Endothelial cell of umbilical vein (primary cell): ENCODE results near the gene ZNRF1. TPM values are rescaled to one million over a fixed set of nuclear protein-coding genes. Genes with fewer than 3 reads are reported as not detected.

Source experiments
- BruUV-seq: library from RNA; stranded (reverse); fragments of 400-500 nt; replicated peaks from 2 replicates; lab custom pipeline; 2021; lab: Mats Ljungman, UMichigan
- CTCF ChIA-PET: fragments of 300-600, 350-600 bp; sonication (Branson Sonifier 250); formaldehyde crosslinking; loops from one replicate; lab custom pipeline; 2021; ENCODE audit warnings: antibody characterized with exemption, inconsistent platforms; lab: Charles Lee
- POLR2A ChIA-PET: fragments of 300-600, 350-600 bp; sonication (Branson Sonifier 250); formaldehyde crosslinking; loops from one replicate; lab custom pipeline; 2021; ENCODE audit warnings: antibody characterized with exemption, inconsistent platforms; lab: Charles Lee
- DNase-seq: peaks from one replicate; pipeline ENCODE4 v3.0.0-alpha.2; 2011; ENCODE audit warnings: low read depth, low spot score
- FAIRE-seq: peaks from 2 replicates; lab custom pipeline; 2011; peaks lifted over from hg19 to GRCh38; lab: Jason Lieb, UNC
- H2AFZ ChIP-seq: 2 replicates; pipeline ENCODE4 v1.6.0; 2012; ENCODE audit warnings: low read depth, low read length, control low read depth, inconsistent platforms
- H3K27ac ChIP-seq: 2 replicates; pipeline ENCODE4 v1.5.1; 2011; ENCODE audit warnings: low read depth, mild to moderate bottlenecking, control low read depth, low read length, moderate library complexity; ENCODE audit not compliant: insufficient read depth
- H3K27me3 ChIP-seq, 2 experiments: 2 replicates each; pipeline versions ENCODE4 v1.6.0 to v1.6.1; 2011; ENCODE audit warnings: low read length in 2 of 2, mixed read lengths in 1 of 2; ENCODE audit not compliant: control insufficient read depth in 2 of 2, insufficient read depth in 2 of 2
- H3K36me3 ChIP-seq, 2 experiments: 2 replicates in 1 of 2; 3 replicates in 1 of 2; pipeline ENCODE4 v1.5.1; 2011; ENCODE audit warnings: low read length in 2 of 2, mild to moderate bottlenecking in 1 of 2, moderate library complexity in 1 of 2; ENCODE audit not compliant: control insufficient read depth in 2 of 2, insufficient read depth in 2 of 2; ENCODE audit errors: extremely low read depth in 1 of 2
- H3K4me1 ChIP-seq: 3 replicates; pipeline ENCODE4 v1.5.1; 2011; ENCODE audit warnings: mild to moderate bottlenecking, low read length; ENCODE audit not compliant: control insufficient read depth, insufficient read depth; ENCODE audit errors: extremely low read depth
- H3K4me2 ChIP-seq: 2 replicates; pipeline ENCODE4 v1.6.1; 2011; ENCODE audit warnings: low read length, control low read depth, mixed read lengths; ENCODE audit not compliant: insufficient read depth
- H3K4me3 ChIP-seq, 3 experiments: fragments of 200-600 bp in 1 of 3; sonication (generic), shearing (Covaris generic) in 1 of 3; replicated peaks in 1 of 3; 2 replicates each; pipeline ENCODE4 v1.5.1; 2011 to 2016; ENCODE audit warnings: control low read depth in 3 of 3, low read length in 3 of 3, mild to moderate bottlenecking in 2 of 3, inconsistent platforms in 1 of 3, low read depth in 1 of 3, moderate library complexity in 1 of 3; ENCODE audit not compliant: insufficient read depth in 1 of 3
- H3K79me2 ChIP-seq: 2 replicates; pipeline ENCODE4 v1.6.0; 2012; ENCODE audit warnings: low read length, inconsistent platforms; ENCODE audit not compliant: control insufficient read depth, insufficient read depth
- H3K9ac ChIP-seq: replicated peaks from 2 replicates; pipeline ENCODE3; 2011; ENCODE audit warnings: low read length, control low read depth; ENCODE audit not compliant: insufficient read depth; ENCODE audit errors: extremely low read depth
- H3K9me1 ChIP-seq: replicated peaks from 3 replicates; pipeline ENCODE4 v1.6.0; 2011; ENCODE audit warnings: mild to moderate bottlenecking, low read length; ENCODE audit not compliant: control insufficient read depth, insufficient read depth; ENCODE audit errors: extremely low read depth
- H3K9me3 ChIP-seq: replicated peaks from 2 replicates; pipeline ENCODE4 v1.5.1; 2012; ENCODE audit warnings: low read length, inconsistent platforms; ENCODE audit not compliant: control insufficient read depth, insufficient read depth
- H4K20me1 ChIP-seq: replicated peaks from 2 replicates; pipeline ENCODE3; 2011; ENCODE audit warnings: mild to moderate bottlenecking, low read length; ENCODE audit not compliant: control insufficient read depth, insufficient read depth; ENCODE audit errors: extremely low read depth
- EZH2 ChIP-seq: IDR thresholded peaks from 2 replicates; pipeline ENCODE4 v1.6.1; 2012; ENCODE audit warnings: borderline replicate concordance, low read depth, mild to moderate bottlenecking, moderate library complexity, low read length, inconsistent platforms; ENCODE audit not compliant: severe bottlenecking
- FOS ChIP-seq: IDR thresholded peaks from 2 replicates; pipeline ENCODE4 v1.6.1; 2011; ENCODE audit warnings: mild to moderate bottlenecking, low read length, moderate library complexity, borderline replicate concordance; ENCODE audit not compliant: insufficient read depth
- GATA2 ChIP-seq: IDR thresholded peaks from 2 replicates; pipeline ENCODE4 v1.7.0; 2011; ENCODE audit warnings: low read depth, mild to moderate bottlenecking, moderate library complexity, mixed read lengths, low read length; ENCODE audit not compliant: insufficient read length, insufficient read depth
- JUN ChIP-seq: IDR thresholded peaks from 2 replicates; pipeline ENCODE4 v1.6.1; 2011; ENCODE audit warnings: borderline replicate concordance, low read depth; ENCODE audit not compliant: insufficient read length, insufficient read depth
- MYC ChIP-seq: IDR thresholded peaks from one replicate; pipeline ENCODE4 v1.6.1; 2011; ENCODE audit warnings: mild to moderate bottlenecking, low read depth, low read length
- POLR2A ChIP-seq: IDR thresholded peaks from 2 replicates; pipeline ENCODE4 v1.6.1; 2012; ENCODE audit warnings: low read depth, mild to moderate bottlenecking, control low read depth, low read length
- POLR2AphosphoS5 ChIP-seq: IDR thresholded peaks from 2 replicates; pipeline ENCODE4 v1.6.1; 2012; ENCODE audit warnings: low read depth, mild to moderate bottlenecking, control low read depth, low read length, moderate library complexity; ENCODE audit not compliant: insufficient read depth
- dilution Hi-C: fragments of 300-500 bp; cut with MboI; formaldehyde crosslinking; loops from one replicate; pipeline ENCODE4 v1.15.0; 2019; ENCODE audit warnings: low sequenced_read_pairs; ENCODE audit not compliant: extremely low pct_ligation_motif_present
- intact Hi-C: fragments of 100-400 bp; cut with micrococcal nuclease; formaldehyde crosslinking; loops from one replicate; pipeline ENCODE4 v1.10.0; 2022
- polyA plus RNA-seq, 4 experiments: library from polyadenylated mRNA; depleted of rRNA in 3 of 4; stranded (reverse) in 3 of 4; unstranded in 1 of 4; fragments of >200 nt; gene quantifications; 2 replicates each; pipeline versions ENCODE4 v1.2.1 to v1.2.3, GENCODE V29; 2011 to 2012; ENCODE audit warnings: missing spikeins in 1 of 4
- total RNA-seq: library from RNA; stranded (reverse); gene quantifications from 2 replicates; pipeline ENCODE4 v1.2.3, GENCODE V29; 2021
- TF ChIP-seq, protein P1 (sequence below), 2 donors: IDR thresholded peaks; 1 replicate in 1 of 2; 2 replicates in 1 of 2; pipeline ENCODE4 v1.5.1; 2011; ENCODE audit warnings: low read length in 2 of 2, mild to moderate bottlenecking in 2 of 2, moderate library complexity in 2 of 2, control low read depth in 1 of 2, inconsistent platforms in 1 of 2, low read depth in 1 of 2; ENCODE audit not compliant: insufficient read depth in 1 of 2; ENCODE audit errors: extremely low read depth in 1 of 2
- TF ChIP-seq, protein P2 (sequence below): IDR thresholded peaks from 2 replicates; pipeline ENCODE4 v1.6.1; 2011; ENCODE audit not compliant: insufficient read depth, insufficient read length

The ZNRF1 gene
- total and polyA plus RNA-seq, 2 donors (not counting 3 experiments of a cell fraction or from before 2014, with no cell fraction given): 23.7 to 34.9 TPM

DNA sequence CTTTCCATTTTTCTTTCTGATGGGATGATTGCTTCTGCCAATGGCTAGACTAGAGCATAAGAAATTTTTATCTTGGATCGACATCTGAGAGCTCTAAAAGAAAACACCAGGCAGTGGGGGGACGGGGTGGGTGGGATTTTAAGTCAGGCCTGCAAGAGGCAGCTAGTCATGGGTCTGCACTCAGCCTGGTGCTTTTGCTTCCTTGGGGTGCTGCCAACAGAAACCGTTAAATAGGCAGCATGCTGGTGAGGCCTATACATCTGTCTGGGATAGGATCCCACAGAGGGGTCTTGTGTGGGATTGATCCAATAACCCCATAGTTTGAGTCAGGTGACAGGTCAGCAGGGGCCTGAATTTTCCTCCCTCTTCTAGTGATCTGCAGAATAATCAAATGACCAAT lies 26.9 kb downstream of the ZNRF1 start:
- no TSS peak for BruUV-seq
- Histone ChIP-seq H3K79me2 (peaks cover 43% of the 10 kb centered on the region), H3K27ac (peak overlapping the region; percentile 68), H3K9ac (no peak overlapping the region), H3K4me2 (peak overlapping the region; percentile 10), H3K9me3 (peaks cover 4% of the 10 kb centered on the region), H3K27me3 (no peaks in the 10 kb centered on the region), H3K4me1 (peaks cover 33% of the 10 kb centered on the region), H3K36me3 (no peaks in the 10 kb centered on the region), H3K9me1 (no peaks in the 10 kb centered on the region), H2AFZ (no peak overlapping the region), H4K20me1 (no peaks in the 10 kb centered on the region), H3K4me3 (no peak overlapping the region)
- dilution Hi-C loops: no loop called here
- DNase-seq (no peak), FAIRE-seq (no peak)
- ChIA-PET CTCF (interaction anchor here (0.9 to 1.9 kb wide), 7 partner anchors 14 to 86 kb away, joined by 3 to 9 read pairs (median 4); partner anchors contain the start of gene ZNRF1), POLR2A (no interaction called here)
- no peak for TF ChIP-seq POLR2AphosphoS5
- TF ChIP-seq, protein P1, sequence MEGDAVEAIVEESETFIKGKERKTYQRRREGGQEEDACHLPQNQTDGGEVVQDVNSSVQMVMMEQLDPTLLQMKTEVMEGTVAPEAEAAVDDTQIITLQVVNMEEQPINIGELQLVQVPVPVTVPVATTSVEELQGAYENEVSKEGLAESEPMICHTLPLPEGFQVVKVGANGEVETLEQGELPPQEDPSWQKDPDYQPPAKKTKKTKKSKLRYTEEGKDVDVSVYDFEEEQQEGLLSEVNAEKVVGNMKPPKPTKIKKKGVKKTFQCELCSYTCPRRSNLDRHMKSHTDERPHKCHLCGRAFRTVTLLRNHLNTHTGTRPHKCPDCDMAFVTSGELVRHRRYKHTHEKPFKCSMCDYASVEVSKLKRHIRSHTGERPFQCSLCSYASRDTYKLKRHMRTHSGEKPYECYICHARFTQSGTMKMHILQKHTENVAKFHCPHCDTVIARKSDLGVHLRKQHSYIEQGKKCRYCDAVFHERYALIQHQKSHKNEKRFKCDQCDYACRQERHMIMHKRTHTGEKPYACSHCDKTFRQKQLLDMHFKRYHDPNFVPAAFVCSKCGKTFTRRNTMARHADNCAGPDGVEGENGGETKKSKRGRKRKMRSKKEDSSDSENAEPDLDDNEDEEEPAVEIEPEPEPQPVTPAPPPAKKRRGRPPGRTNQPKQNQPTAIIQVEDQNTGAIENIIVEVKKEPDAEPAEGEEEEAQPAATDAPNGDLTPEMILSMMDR (IDR thresholded peaks at IDR 0.05; ENCODE audit: extremely low read depth in 1 of 2, insufficient read depth in 1 of 2, low read depth in 1 of 2, low read length in 2 of 2): no peak
- TF ChIP-seq GATA2: no peak
- TF ChIP-seq EZH2: no peak
- TF ChIP-seq MYC: no peak
- TF ChIP-seq FOS: no peak
- no peak for TF ChIP-seq JUN
- TF ChIP-seq, protein P2, sequence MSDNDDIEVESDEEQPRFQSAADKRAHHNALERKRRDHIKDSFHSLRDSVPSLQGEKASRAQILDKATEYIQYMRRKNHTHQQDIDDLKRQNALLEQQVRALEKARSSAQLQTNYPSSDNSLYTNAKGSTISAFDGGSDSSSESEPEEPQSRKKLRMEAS: no peak
- TF ChIP-seq POLR2A: no peak
- intact Hi-C loops: loop anchor here (2.0 kb wide), 1 partner anchor 13 kb away; no protein-coding TSS in a partner anchor
